H1 (cell line): Measurements from ENCODE around the gene SLC39A11. TPM values are rescaled to one million over a fixed set of nuclear protein-coding genes. Genes with fewer than 3 reads are reported as not detected.

Experiments used
- CHD2 ChIP-seq: IDR thresholded peaks from 2 replicates; pipeline ENCODE4 v1.6.1; 2012; ENCODE audit warnings: low read length, improper control_type of control experiment
- HDAC2 ChIP-seq, 2 experiments: fragments of 300-600 bp in 1 of 2; sonication (generic) in 1 of 2; IDR thresholded peaks; 2 replicates each; pipeline ENCODE4 v1.6.1; 2011 to 2012; ENCODE audit warnings: low read depth in 2 of 2, low read length in 2 of 2, mild to moderate bottlenecking in 2 of 2, moderate library complexity in 2 of 2, borderline replicate concordance in 1 of 2, inconsistent platforms in 1 of 2
- KDM4A ChIP-seq: IDR thresholded peaks from one replicate; pipeline ENCODE4 v1.7.1; 2012; ENCODE audit warnings: low read depth, mild to moderate bottlenecking, moderate library complexity, low read length, inconsistent platforms; ENCODE audit not compliant: severe bottlenecking
- SAP30 ChIP-seq: fragments of 300-600 bp; sonication (generic); IDR thresholded peaks from 2 replicates; pipeline ENCODE4 v1.7.1; 2012; ENCODE audit warnings: low read length, moderate library complexity, mild to moderate bottlenecking, inconsistent platforms; ENCODE audit not compliant: insufficient read depth, insufficient replicate concordance
- TCF12 ChIP-seq: IDR thresholded peaks from 2 replicates; pipeline ENCODE4 v1.6.1; 2011; ENCODE audit warnings: low read depth, mild to moderate bottlenecking, low read length
- polyA plus RNA-seq, 7 experiments: library from polyadenylated mRNA; depleted of rRNA in 3 of 7; stranded (reverse) in 5 of 7; unstranded in 2 of 7; fragments of >200 nt in 5 of 7; fragments of 200-250 nt in 2 of 7; gene quantifications; 1 replicate in 5 of 7; 2 replicates in 1 of 7; 4 replicates in 1 of 7; pipeline versions ENCODE4 v1.2.1 to v1.2.3, GENCODE V29; 2011 to 2013; ENCODE audit warnings: missing spikeins in 2 of 7, mixed read lengths in 2 of 7
- total RNA-seq: library from RNA; stranded (reverse); fragmentation: NEBNext Ultra II Directional; extraction: Animal tissue kit (Norgen Biotek cat#: 25700); gene quantifications from 2 replicates; pipeline ENCODE4 v1.2.1, GENCODE V29; 2021

SLC39A11 gene
- total and polyA plus RNA-seq, 2 of the 8 experiments (the other 6 are each of a cell fraction or from before 2014, with no cell fraction given), result 12.2 to 19.6 TPM

GRCh38 chr17:72760368-72760767, 332.1 kb downstream of the SLC39A11 start (continued):
- TF ChIP-seq TCF12 (no peak), SAP30 (no peak), CHD2 (no peak), HDAC2 (IDR thresholded peaks at IDR 0.05; ENCODE audit: borderline replicate concordance in 1 of 2, low read depth in 2 of 2, low read length in 2 of 2) (no peak), KDM4A (no peak)
